Esophagus muscularis mucosa (tissue), 4 donors: ENCODE results near the gene TMEM221. TPM values are rescaled to one million over a fixed set of nuclear protein-coding genes. Genes with fewer than 3 reads are reported as not detected.
A peak's percentile ranks its signal among the peaks of the same experiment; 100 is the strongest.

Experiments used
- DNase-seq: peaks from one replicate; pipeline ENCODE4 v3.0.0-alpha.2; 2017; ENCODE audit errors: extremely low spot score
- H3K27ac ChIP-seq, 4 donors: fragments of 200-600 bp; sonication (generic); replicated peaks in 1 of 4; 1 replicate in 3 of 4; 2 replicates in 1 of 4; pipeline ENCODE4 v1.5.1; 2016 to 2019; ENCODE audit warnings: mild to moderate bottlenecking in 1 of 4
- H3K27me3 ChIP-seq, 4 donors: fragments of 200-600 bp; sonication (generic); one replicate each; pipeline versions ENCODE4 v1.5.1 to v1.6.0; 2016 to 2019
- H3K36me3 ChIP-seq, 4 donors: fragments of 200-600 bp; sonication (generic); one replicate each; pipeline ENCODE4 v1.5.1; 2016 to 2019
- H3K4me1 ChIP-seq, 4 donors: fragments of 200-600 bp; sonication (generic); one replicate each; pipeline ENCODE4 v1.5.1; 2016 to 2019
- H3K4me3 ChIP-seq, 4 donors: fragments of 200-600 bp; sonication (generic); 1 replicate in 2 of 4; 2 replicates in 2 of 4; pipeline ENCODE4 v1.5.1; 2016 to 2019; ENCODE audit warnings: mild to moderate bottlenecking in 4 of 4, moderate library complexity in 1 of 4
- H3K9me3 ChIP-seq, 4 donors: fragments of 200-600 bp; sonication (generic); 1 replicate in 3 of 4; 2 replicates in 1 of 4; pipeline ENCODE4 v1.5.1; 2016 to 2019
- CTCF ChIP-seq, 3 experiments: fragments of 200-600 bp in 2 of 3; fragments of 450-650 bp in 1 of 3; sonication (generic) in 2 of 3; IDR thresholded peaks; one replicate each; pipeline ENCODE4 v1.5.1; 2017 to 2019; ENCODE audit warnings: antibody characterized with exemption in 3 of 3, mild to moderate bottlenecking in 2 of 3, moderate library complexity in 1 of 3
- EP300 ChIP-seq: sonication (generic); formaldehyde crosslinking; IDR thresholded peaks from one replicate; pipeline ENCODE4 v1.6.1; 2017; ENCODE audit warnings: antibody characterized with exemption
- POLR2A ChIP-seq: fragments of 450-650 bp; IDR thresholded peaks from one replicate; pipeline ENCODE4 v1.6.1; 2017; ENCODE audit warnings: antibody characterized with exemption, moderate library complexity, mild to moderate bottlenecking, low read depth
- POLR2AphosphoS5 ChIP-seq, 2 donors: sonication (generic); formaldehyde crosslinking; IDR thresholded peaks; one replicate each; pipeline ENCODE4 v1.6.1; 2017; ENCODE audit warnings: antibody characterized with exemption in 2 of 2
- WGBS: methylation state at CpG from one replicate; pipeline ENCODE4 v1.1.5; 2018; 5-methylcytosine and 5-hydroxymethylcytosine counted together
- intact Hi-C: fragments of 100-400 bp; cut with DNase I; formaldehyde crosslinking; loops from one replicate; pipeline ENCODE4 v1.15.1; 2023
- total RNA-seq, 4 donors: library from RNA; depleted of rRNA; stranded (reverse); fragments of >200 nt; gene quantifications; one replicate each; pipeline versions ENCODE4 v1.1.0 to v1.2.1, GENCODE V29; 2016

The TMEM221 gene
- total RNA-seq, 4 donors from 2014 or later, result 0.26 to 0.75 TPM; not detected in 2

GRCh38 chr19:17447704-17448130 lies 751 bp downstream of the TMEM221 start:
- WGBS, result 33% methylated on average over 5 of the region's 5 CpGs
- Histone ChIP-seq H3K27ac (no peak overlapping the region), H3K36me3 (no peaks in the 10 kb centered on the region), H3K4me3 (peak overlapping the region; percentile 51 to 62 (median 56)), H3K4me1 (peaks cover 6 to 14% (median 13%) of the 10 kb centered on the region in 4 donors), H3K27me3 (peaks cover 0 to 8% (median 0%) of the 10 kb centered on the region in 4 donors), H3K9me3 (no peaks in the 10 kb centered on the region)
- DNase-seq, result no peak
- TF ChIP-seq POLR2AphosphoS5 (IDR thresholded peaks at IDR 0.05) (no peak), POLR2A (no peak), EP300 (no peak), CTCF (IDR thresholded peaks at IDR 0.05) (no peak)
- intact Hi-C loops, result loop anchor here (5.0 to 10.0 kb wide), 2 partner anchors 35 to 127 kb away; no protein-coding TSS in a partner anchor

- Histone ChIP-seq H3K27me3 (peaks cover 0 to 8% (median 0%) of the 10 kb centered on the region in 4 donors), H3K36me3 (no peaks in the 10 kb centered on the region), H3K4me3 (no peak overlapping the region), H3K27ac (no peak overlapping the region), H3K9me3 (peaks cover 0 to 3% (median 0%) of the 10 kb centered on the region in 4 donors), H3K4me1 (peaks cover 6 to 17% (median 13%) of the 10 kb centered on the region in 4 donors)
- 98% methylated on average over 1 of the region's 1 CpG for WGBS
- intact Hi-C loops, result loop anchor here (5.0 to 10.0 kb wide), 2 partner anchors 33 to 129 kb away; no protein-coding TSS in a partner anchor
- DNase-seq, result no peak
- no peak for TF ChIP-seq CTCF (IDR thresholded peaks at IDR 0.05)
- TF ChIP-seq POLR2AphosphoS5 (IDR thresholded peaks at IDR 0.05), result no peak
- TF ChIP-seq POLR2A, result no peak
- TF ChIP-seq EP300, result no peak
Measured at GRCh38 chr19:17445526-17446165, 2.8 kb downstream of the TMEM221 start.

GRCh38 chr19:17441241-17442021 lies 7.0 kb downstream of the TMEM221 start:
- 43% methylated on average over 8 of the region's 8 CpGs for WGBS
- Histone ChIP-seq H3K27ac (no peak overlapping the region), H3K27me3 (no peaks in the 10 kb centered on the region), H3K9me3 (peaks cover 0 to 3% (median 0%) of the 10 kb centered on the region in 4 donors), H3K4me1 (peaks cover 0 to 4% (median 0%) of the 10 kb centered on the region in 4 donors), H3K4me3 (no peak overlapping the region), H3K36me3 (peaks cover 0 to under 1% (median 0%) of the 10 kb centered on the region in 4 donors)
- TF ChIP-seq POLR2AphosphoS5 (IDR thresholded peaks at IDR 0.05) (no peak), EP300 (no peak), POLR2A (no peak), CTCF (IDR thresholded peaks at IDR 0.05) (peak; percentile 24 to 36 (median 31))
- intact Hi-C loops, result loop anchor here (10.0 kb wide), 1 partner anchor 133 kb away; no protein-coding TSS in a partner anchor
- no peak for DNase-seq

GRCh38 chr19:17436874-17437267 lies 11.6 kb downstream of the TMEM221 start:
- H3K4me1 ChIP-seq, result peaks cover 0 to 4% (median 0%) of the 10 kb centered on the region in 4 donors
- 90% methylated on average over 7 of the region's 7 CpGs for WGBS
- peaks cover 0 to 10% (median 0%) of the 10 kb centered on the region in 4 donors for H3K36me3 ChIP-seq
- peaks cover 0 to 3% (median 0%) of the 10 kb centered on the region in 4 donors for H3K9me3 ChIP-seq
- no peak for DNase-seq
- intact Hi-C loops, result no loop called here
- TF ChIP-seq POLR2AphosphoS5 (IDR thresholded peaks at IDR 0.05) (no peak), CTCF (IDR thresholded peaks at IDR 0.05) (no peak), EP300 (no peak)
- no peak overlapping the region for H3K27ac ChIP-seq
- no peaks in the 10 kb centered on the region for H3K27me3 ChIP-seq
- H3K4me3 ChIP-seq, result no peak overlapping the region
